Spinal cord (tissue), 10 donors: ENCODE data around the gene ECSIT. TPM values are rescaled to one million over a fixed set of nuclear protein-coding genes. Genes with fewer than 3 reads are reported as not detected.
A peak's percentile ranks its signal among the peaks of the same experiment; 100 is the strongest.

Experiments used
- DNase-seq, 6 donors: peaks; one replicate each; pipeline versions ENCODE4 v3.0.0 to v3.0.0-alpha.2; 2013 to 2015; ENCODE audit warnings: low spot score in 6 of 6, low read depth in 4 of 6
- H3K27ac ChIP-seq: one replicate; pipeline ENCODE4 v1.5.1; 2013; ENCODE audit warnings: low read depth, low read length, control low read depth
- H3K27me3 ChIP-seq: one replicate; pipeline ENCODE4 v1.6.1; 2013; ENCODE audit warnings: low read length; ENCODE audit not compliant: control insufficient read depth, insufficient read depth
- H3K36me3 ChIP-seq: one replicate; pipeline ENCODE4 v1.6.1; 2013; ENCODE audit warnings: low read length; ENCODE audit not compliant: control insufficient read depth, insufficient read depth
- H3K4me1 ChIP-seq: one replicate; pipeline ENCODE4 v1.6.1; 2013; ENCODE audit warnings: low read length; ENCODE audit not compliant: control insufficient read depth, insufficient read depth
- H3K4me3 ChIP-seq: one replicate; pipeline ENCODE4 v1.5.1; 2013; ENCODE audit warnings: low read depth, low read length, control low read depth
- H3K9me3 ChIP-seq: one replicate; pipeline ENCODE4 v1.6.1; 2013; ENCODE audit warnings: low read length; ENCODE audit not compliant: control insufficient read depth, insufficient read depth
- WGBS: methylation state at CpG from one replicate; pipeline ENCODE4 v1.1.5; 2013; ENCODE audit warnings: missing lambda C conversion rate; ENCODE audit not compliant: insufficient coverage; 5-methylcytosine and 5-hydroxymethylcytosine counted together
- polyA plus RNA-seq, 2 donors: library from polyadenylated mRNA; unstranded; fragments of 120-200 nt; gene quantifications; one replicate each; pipeline ENCODE4 v1.2.1, GENCODE V29; 2013; ENCODE audit not compliant: insufficient read length in 2 of 2
- small RNA-seq: library from RNA; depleted of rRNA; stranded (forward); fragments of <200 nt; gene quantifications from one replicate; pipeline ENCODE3, GENCODE V24; 2014; ENCODE audit warnings: low replicate concordance
- total RNA-seq, 2 donors: library from RNA; depleted of rRNA in 1 of 2; stranded (reverse); fragments of 120-200 nt in 1 of 2; fragments of >200 nt in 1 of 2; gene quantifications; one replicate each; pipeline versions ENCODE4 v1.2.3 to v1.2.4, GENCODE V29; 2013 to 2014
- donor health status: healthy.

ECSIT gene
- total and polyA plus RNA-seq, 4 donors, result 31.1 to 77.8 (median 56.9) TPM

GRCh38 chr19:11456659-11457058, 72.3 kb downstream of the ECSIT start:
- peaks cover 91% of the 10 kb centered on the region for H3K36me3 ChIP-seq
- H3K9me3 ChIP-seq, result no peaks in the 10 kb centered on the region
- H3K27ac ChIP-seq, result no peak overlapping the region
- no peak for DNase-seq
- whole genome bisulfite sequencing, result 84% methylated on average over 4 of the region's 7 CpGs
- peaks cover 25% of the 10 kb centered on the region for H3K4me1 ChIP-seq
- no peaks in the 10 kb centered on the region for H3K27me3 ChIP-seq
- H3K4me3 ChIP-seq, result no peak overlapping the region

Small RNA genes within 50 kb of the gene (small RNA-seq; reads per million reads assigned to genes)
- gene MIR7974, result not detected
- gene RN7SL833P, result 0.95 reads per million, percentile 78 among the genes with 10 or more reads in this experiment

Other genes with a start within 250 kb of the ECSIT start
- gene TSPAN16, start 233.0 kb downstream of the ECSIT start, total RNA-seq, result not detected
- under 1 TPM in 1 of 2 donors, not detected in 1; 0.36 TPM for gene TSPAN16, start 233.0 kb downstream of the ECSIT start, polyA plus RNA-seq
- gene RAB3D, start 189.5 kb downstream of the ECSIT start, total RNA-seq, result 10 to 100 TPM; 14.2 to 27.0 TPM
- gene RAB3D, start 189.5 kb downstream of the ECSIT start, polyA plus RNA-seq, result 10 to 100 TPM; 13.2 to 17.5 TPM
- 100 to 1,000 TPM in 1 of 2 donors, 10 to 100 TPM in 1; 59.3 to 161 TPM for gene TMEM205, start 182.9 kb downstream of the ECSIT start, total RNA-seq
- gene TMEM205, start 182.9 kb downstream of the ECSIT start, polyA plus RNA-seq, result 100 to 1,000 TPM; 120 to 125 TPM
- 10 to 100 TPM; 14.9 to 37.6 TPM for gene CCDC159, start 182.6 kb downstream of the ECSIT start, total RNA-seq
- 10 to 100 TPM; 40.4 to 52.2 TPM for gene CCDC159, start 182.6 kb downstream of the ECSIT start, polyA plus RNA-seq
- 10 to 100 TPM; 30.4 to 30.7 TPM for gene PLPPR2, start 173.7 kb downstream of the ECSIT start, total RNA-seq
- 100 to 1,000 TPM; 183 to 215 TPM for gene PLPPR2, start 173.7 kb downstream of the ECSIT start, polyA plus RNA-seq
- gene SWSAP1, start 154.5 kb downstream of the ECSIT start, total RNA-seq, result 1 to 10 TPM in 1 of 2 donors, under 1 TPM in 1; 0.50 to 2.6 TPM
- gene SWSAP1, start 154.5 kb downstream of the ECSIT start, polyA plus RNA-seq, result 1 to 10 TPM; 2.3 to 2.5 TPM
- 1 to 10 TPM; 4.0 to 6.3 TPM for gene EPOR, start 144.8 kb downstream of the ECSIT start, total RNA-seq
- gene EPOR, start 144.8 kb downstream of the ECSIT start, polyA plus RNA-seq, result 1 to 10 TPM; 5.9 to 8.0 TPM
- 1 to 10 TPM; 1.5 to 4.7 TPM for gene RGL3, start 109.8 kb downstream of the ECSIT start, total RNA-seq
- gene RGL3, start 109.8 kb downstream of the ECSIT start, polyA plus RNA-seq, result 1 to 10 TPM; 8.0 to 9.9 TPM
- gene ODAD3, start 94.0 kb downstream of the ECSIT start, total RNA-seq, result 1 to 10 TPM in 1 of 2 donors, under 1 TPM in 1; 0.79 to 5.3 TPM
- 1 to 10 TPM; 5.2 to 7.1 TPM for gene ODAD3, start 94.0 kb downstream of the ECSIT start, polyA plus RNA-seq
- 100 to 1,000 TPM in 1 of 2 donors, 10 to 100 TPM in 1; 55.9 to 132 TPM for gene PRKCSH, start 93.5 kb downstream of the ECSIT start, total RNA-seq
- 100 to 1,000 TPM; 226 to 290 TPM for gene PRKCSH, start 93.5 kb downstream of the ECSIT start, polyA plus RNA-seq
- 10 to 100 TPM; 25.8 to 69.0 TPM for gene ELAVL3, start 48.1 kb downstream of the ECSIT start, total RNA-seq
- gene ELAVL3, start 48.1 kb downstream of the ECSIT start, polyA plus RNA-seq, result 100 to 1,000 TPM; 147 to 153 TPM
- gene ZNF653, start 23.3 kb downstream of the ECSIT start, total RNA-seq, result 10 to 100 TPM in 1 of 2 donors, 1 to 10 TPM in 1; 5.8 to 10.9 TPM
- gene ZNF653, start 23.3 kb downstream of the ECSIT start, polyA plus RNA-seq, result 10 to 100 TPM; 21.0 to 21.4 TPM
- gene CNN1, start 9.7 kb upstream of the ECSIT start, total RNA-seq, result 10 to 100 TPM in 1 of 2 donors, 1 to 10 TPM in 1; 3.7 to 11.2 TPM
- gene CNN1, start 9.7 kb upstream of the ECSIT start, polyA plus RNA-seq, result 1 to 10 TPM; 3.6 to 4.2 TPM
- 10 to 100 TPM; 18.3 to 59.7 TPM for gene ELOF1, start 30.1 kb upstream of the ECSIT start, total RNA-seq
- gene ELOF1, start 30.1 kb upstream of the ECSIT start, polyA plus RNA-seq, result 10 to 100 TPM; 75.0 to 79.8 TPM
- gene ACP5, start 48.5 kb upstream of the ECSIT start, total RNA-seq, result 1 to 10 TPM; 4.4 to 8.0 TPM
- 1 to 10 TPM in 1 of 2 donors, under 1 TPM in 1; 0.70 to 1.5 TPM for gene ACP5, start 48.5 kb upstream of the ECSIT start, polyA plus RNA-seq
- 10 to 100 TPM; 43.2 to 43.3 TPM for gene ZNF627, start 68.3 kb upstream of the ECSIT start, total RNA-seq
- 10 to 100 TPM; 30.2 to 32.5 TPM for gene ZNF627, start 68.3 kb upstream of the ECSIT start, polyA plus RNA-seq
- 10 to 100 TPM; 16.0 to 26.1 TPM for gene ZNF823, start 209.8 kb upstream of the ECSIT start, total RNA-seq
- gene ZNF823, start 209.8 kb upstream of the ECSIT start, polyA plus RNA-seq, result 1 to 10 TPM; 4.8 to 5.5 TPM
- gene ZNF441, start 237.9 kb upstream of the ECSIT start, total RNA-seq, result 10 to 100 TPM; 23.4 to 38.5 TPM
- 10 to 100 TPM; 10.7 to 13.0 TPM for gene ZNF441, start 237.9 kb upstream of the ECSIT start, polyA plus RNA-seq